Fibroblast of lung (primary cell): ENCODE measurements around the gene MICA. TPM values are rescaled to one million over a fixed set of nuclear protein-coding genes. Genes with fewer than 3 reads are reported as not detected.

Experiments used
- DNase-seq, 2 donors: peaks; one replicate each; pipeline versions ENCODE4 v3.0.0 to v3.0.0-alpha.2; 2010; ENCODE audit warnings: low read depth in 2 of 2
- H2AFZ ChIP-seq: 2 replicates; pipeline ENCODE4 v1.5.1; 2012; ENCODE audit warnings: low read length, control low read depth, inconsistent platforms
- H3K27ac ChIP-seq: 2 replicates; pipeline ENCODE4 v1.5.1; 2011; ENCODE audit warnings: low read length, control low read depth; ENCODE audit not compliant: insufficient read depth
- H3K27me3 ChIP-seq: 2 replicates; pipeline ENCODE4 v1.5.1; 2011; ENCODE audit warnings: mild to moderate bottlenecking, low read length; ENCODE audit not compliant: control insufficient read depth, insufficient read depth
- H3K36me3 ChIP-seq: 2 replicates; pipeline ENCODE4 v1.5.1; 2011; ENCODE audit warnings: low read length; ENCODE audit not compliant: control insufficient read depth, insufficient read depth
- H3K4me1 ChIP-seq: 2 replicates; pipeline ENCODE4 v1.5.1; 2011; ENCODE audit warnings: low read length; ENCODE audit not compliant: control insufficient read depth, insufficient read depth; ENCODE audit errors: extremely low read depth
- H3K4me2 ChIP-seq: 2 replicates; pipeline ENCODE4 v1.5.1; 2011; ENCODE audit warnings: low read length, control low read depth; ENCODE audit not compliant: insufficient read depth; ENCODE audit errors: extremely low read depth
- H3K4me3 ChIP-seq, 4 experiments: fragments of 200-600 bp in 1 of 4; sonication (generic) in 1 of 4; replicated peaks in 1 of 4; 2 replicates each; pipeline ENCODE4 v1.5.1; 2011 to 2016; ENCODE audit warnings: low read length in 4 of 4, low read depth in 3 of 4, mild to moderate bottlenecking in 3 of 4, control low read depth in 2 of 4, inconsistent platforms in 1 of 4, mixed read lengths in 1 of 4; ENCODE audit not compliant: insufficient read depth in 1 of 4; ENCODE audit errors: control extremely low read depth in 1 of 4
- H3K79me2 ChIP-seq: 2 replicates; pipeline ENCODE4 v1.5.1; 2012; ENCODE audit warnings: mild to moderate bottlenecking, low read length, inconsistent platforms; ENCODE audit not compliant: control insufficient read depth, insufficient read depth
- H3K9ac ChIP-seq: 2 replicates; pipeline ENCODE4 v1.5.1; 2011; ENCODE audit warnings: mild to moderate bottlenecking, low read length, control low read depth; ENCODE audit not compliant: insufficient read depth
- H3K9me3 ChIP-seq: 2 replicates; pipeline ENCODE4 v1.5.1; 2012; ENCODE audit warnings: low read depth, low read length; ENCODE audit not compliant: control insufficient read depth, insufficient read depth
- H4K20me1 ChIP-seq: 2 replicates; pipeline ENCODE4 v1.5.1; 2011; ENCODE audit warnings: low read length; ENCODE audit not compliant: control insufficient read depth, insufficient read depth; ENCODE audit errors: extremely low read depth
- CTCF ChIP-seq, 2 donors: IDR thresholded peaks in 1 of 2; conservative IDR thresholded peaks in 1 of 2; 1 replicate in 1 of 2; 2 replicates in 1 of 2; pipeline ENCODE4 v1.5.1; 2011 to 2012; ENCODE audit warnings: low read length in 2 of 2, control low read depth in 1 of 2, inconsistent platforms in 1 of 2, low read depth in 1 of 2, mild to moderate bottlenecking in 1 of 2
- EZH2 ChIP-seq: IDR thresholded peaks from 2 replicates; pipeline ENCODE4 v1.5.1; 2012; ENCODE audit warnings: low read length, control low read depth, mild to moderate bottlenecking; ENCODE audit errors: missing control alignments
- polyA plus RNA-seq, 2 donors: library from polyadenylated mRNA; depleted of rRNA in 1 of 2; stranded (reverse) in 1 of 2; unstranded in 1 of 2; fragments of >200 nt; gene quantifications; 2 replicates each; pipeline ENCODE4 v1.2.1, GENCODE V29; 2011 to 2012; ENCODE audit warnings: missing spikeins in 1 of 2
- total RNA-seq: library from RNA; depleted of rRNA; stranded (reverse); fragments of >200 nt; gene quantifications from 2 replicates; pipeline ENCODE4 v1.2.1, GENCODE V29; 2014

The MICA gene
- total and polyA plus RNA-seq, 2 donors (not counting 1 experiment from before 2014, with no cell fraction given): 54.2 to 85.2 TPM

- Histone ChIP-seq H3K9me3 (no peaks in the 10 kb centered on the region), H3K79me2 (no peaks in the 10 kb centered on the region), H3K4me1 (no peaks in the 10 kb centered on the region), H2AFZ (no peak overlapping the region), H3K4me3 (no peak overlapping the region), H3K27me3 (no peaks in the 10 kb centered on the region), H3K36me3 (peaks cover 9% of the 10 kb centered on the region), H4K20me1 (no peaks in the 10 kb centered on the region), H3K27ac (no peak overlapping the region), H3K9ac (no peak overlapping the region), H3K4me2 (no peak overlapping the region)
- no peak for TF ChIP-seq EZH2
- no peak for TF ChIP-seq CTCF (conservative IDR thresholded peaks at IDR 0.05 in 1 of 2, IDR thresholded peaks at IDR 0.05 in 1 of 2; ENCODE audit: low read depth in 1 of 2, low read length in 2 of 2)
- no peak for DNase-seq
These were observed 16.4 kb downstream of the MICA start for GRCh38 chr6:31419842-31420241.

GRCh38 chr6:31420546-31420945 is 17.2 kb downstream of the MICA start:
- H3K4me2 ChIP-seq: no peak overlapping the region
- H3K4me1 ChIP-seq: no peaks in the 10 kb centered on the region
- DNase-seq: no peak
- H3K27ac ChIP-seq: no peak overlapping the region
- H3K9me3 ChIP-seq: no peaks in the 10 kb centered on the region
- no peaks in the 10 kb centered on the region for H3K79me2 ChIP-seq
- H3K9ac ChIP-seq: no peak overlapping the region
- H3K4me3 ChIP-seq: no peak overlapping the region
- no peak overlapping the region for H2AFZ ChIP-seq
- H4K20me1 ChIP-seq: no peaks in the 10 kb centered on the region
- H3K27me3 ChIP-seq: no peaks in the 10 kb centered on the region
- H3K36me3 ChIP-seq: peaks cover 8% of the 10 kb centered on the region
- no peak for TF ChIP-seq EZH2
- no peak for TF ChIP-seq CTCF (conservative IDR thresholded peaks at IDR 0.05 in 1 of 2, IDR thresholded peaks at IDR 0.05 in 1 of 2; ENCODE audit: low read depth in 1 of 2, low read length in 2 of 2)

GRCh38 chr6:31422587-31422986 is 19.2 kb downstream of the MICA start:
- no peak for DNase-seq
- no peak overlapping the region for H3K9ac ChIP-seq
- H3K4me3 ChIP-seq: no peak overlapping the region
- H4K20me1 ChIP-seq: no peaks in the 10 kb centered on the region
- no peaks in the 10 kb centered on the region for H3K36me3 ChIP-seq
- no peak overlapping the region for H2AFZ ChIP-seq
- H3K27me3 ChIP-seq: no peaks in the 10 kb centered on the region
- TF ChIP-seq EZH2 (no peak), CTCF (conservative IDR thresholded peaks at IDR 0.05 in 1 of 2, IDR thresholded peaks at IDR 0.05 in 1 of 2; ENCODE audit: low read depth in 1 of 2, low read length in 2 of 2) (no peak)
- H3K9me3 ChIP-seq: no peaks in the 10 kb centered on the region
- no peaks in the 10 kb centered on the region for H3K4me1 ChIP-seq
- no peak overlapping the region for H3K4me2 ChIP-seq
- no peak overlapping the region for H3K27ac ChIP-seq
- H3K79me2 ChIP-seq: no peaks in the 10 kb centered on the region
